HTERT RPE-1 (cell line): Measurements from ENCODE around the gene ULK3.

Experiments used
- in situ Hi-C: fragments of 300-500 bp; cut with MboI; formaldehyde crosslinking; loops from 4 replicates; pipeline ENCODE4 v1.14.3; 2020; ENCODE audit warnings: low sequenced_read_pairs

ULK3 gene

DNA sequence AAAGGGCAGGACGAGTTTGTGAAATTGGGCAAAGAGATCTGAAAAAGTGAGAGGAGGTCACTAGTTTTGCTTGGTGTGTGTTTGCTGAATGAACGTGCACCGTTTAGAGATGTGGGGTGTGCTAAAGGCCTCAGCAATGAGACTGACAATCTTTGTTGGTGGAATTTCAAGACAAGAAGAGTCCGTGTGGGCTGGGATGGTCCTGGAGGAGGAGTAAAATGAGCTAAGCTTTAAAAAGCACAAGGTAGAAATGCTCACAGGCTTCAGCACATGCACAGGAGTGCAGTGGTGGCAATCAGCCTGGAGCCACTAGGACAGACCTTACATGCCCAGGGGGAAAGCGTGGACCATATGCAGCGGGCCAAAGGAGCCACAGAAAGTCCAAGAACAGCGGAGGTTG, 18.0 kb downstream of the ULK3 start:
- in situ Hi-C loops, result no loop called here

DNA sequence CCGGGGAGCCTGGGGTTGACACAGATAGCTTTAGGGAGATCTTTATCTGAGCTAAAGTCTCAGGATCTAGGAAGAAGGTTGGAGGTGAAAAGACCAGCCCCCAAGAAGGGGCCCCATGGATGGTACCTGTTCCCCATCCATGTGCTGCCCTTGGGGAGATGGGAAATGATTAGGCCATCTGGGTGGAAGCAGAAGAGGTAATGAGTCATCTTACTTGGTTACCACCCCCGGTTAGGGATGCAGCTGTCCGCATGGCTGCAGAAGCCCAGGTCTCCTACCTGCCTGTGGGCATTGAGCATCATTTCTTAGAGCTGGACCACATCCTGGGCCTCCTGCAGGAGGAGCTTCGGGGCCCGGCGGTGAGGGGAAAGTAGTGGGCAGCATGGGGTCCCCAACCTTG, 19.6 kb downstream of the ULK3 start:
- in situ Hi-C loops, result no loop called here

DNA sequence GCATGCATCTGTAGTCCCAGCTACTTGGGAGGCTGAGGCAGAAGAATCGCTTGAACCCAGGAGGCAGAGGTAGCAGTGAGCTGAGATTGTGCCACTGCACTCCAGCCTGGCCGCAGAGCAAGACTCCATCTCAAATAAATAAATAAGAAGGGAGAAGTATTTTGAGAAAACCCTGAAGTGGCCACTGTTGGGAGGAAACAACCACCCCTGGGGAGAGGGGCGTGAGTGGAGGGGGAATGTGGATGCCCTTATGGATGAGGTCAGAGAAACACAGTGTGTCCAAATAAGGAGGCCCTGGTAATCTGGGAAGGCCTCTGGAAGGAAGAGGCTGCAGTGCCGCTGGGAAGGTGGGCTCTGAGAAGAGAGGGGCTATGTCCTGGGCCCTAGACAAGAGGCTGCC, 20.7 kb downstream of the ULK3 start:
- in situ Hi-C loops, result no loop called here

DNA sequence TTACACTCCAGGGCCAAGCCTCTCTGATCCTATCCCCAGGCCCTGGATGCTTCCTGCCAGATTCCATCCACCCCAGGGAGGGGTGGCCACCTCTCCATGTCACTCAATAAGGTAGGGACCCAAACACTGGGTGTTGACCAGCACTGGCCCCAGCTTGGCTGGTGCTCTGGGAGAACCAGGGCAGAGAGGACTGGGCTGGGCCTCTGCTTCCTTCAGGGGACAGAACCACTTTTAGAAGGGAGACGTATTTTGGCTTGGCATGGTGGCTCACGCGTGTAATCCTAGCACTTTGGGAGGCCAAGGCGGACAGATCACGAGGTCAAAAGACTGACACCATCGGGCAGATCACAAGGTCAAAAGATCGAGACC, 21.2 kb downstream of the ULK3 start:
- in situ Hi-C loops, result no loop called here

DNA sequence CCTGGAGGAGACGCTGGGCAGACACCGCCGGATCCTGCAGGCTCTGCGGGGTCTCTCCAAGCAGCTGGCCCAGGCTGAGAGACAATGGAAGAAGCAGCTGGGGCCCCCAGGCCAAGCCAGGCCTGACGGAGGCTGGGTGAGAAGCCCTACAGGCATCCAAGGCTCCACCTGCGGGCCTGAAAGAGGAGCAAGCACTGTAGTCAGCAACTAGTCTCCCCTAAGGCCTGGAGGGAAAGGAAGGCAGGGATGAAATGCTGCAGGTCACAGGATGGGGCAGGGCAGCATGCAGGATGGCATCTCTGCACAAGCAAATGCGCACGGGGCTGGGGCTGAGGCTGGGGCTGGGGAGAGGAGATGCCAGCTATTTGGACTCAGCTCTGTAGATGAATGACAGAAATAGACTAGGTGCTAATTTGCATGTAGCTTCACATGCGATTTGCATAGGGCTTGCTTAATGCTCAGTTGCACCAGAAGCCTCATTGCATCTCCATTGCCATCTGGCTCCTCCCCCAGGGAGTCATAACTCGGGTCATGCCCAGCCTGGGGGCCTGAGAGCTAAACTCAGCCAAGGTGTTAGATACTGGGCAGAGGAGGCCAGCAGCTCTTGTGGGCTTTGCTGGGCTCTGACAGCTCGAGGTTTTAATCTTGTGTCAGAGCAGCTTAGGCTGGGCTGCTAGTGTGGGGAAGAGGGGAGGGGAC, 21.7 kb downstream of the ULK3 start:
- in situ Hi-C loops, result no loop called here

DNA sequence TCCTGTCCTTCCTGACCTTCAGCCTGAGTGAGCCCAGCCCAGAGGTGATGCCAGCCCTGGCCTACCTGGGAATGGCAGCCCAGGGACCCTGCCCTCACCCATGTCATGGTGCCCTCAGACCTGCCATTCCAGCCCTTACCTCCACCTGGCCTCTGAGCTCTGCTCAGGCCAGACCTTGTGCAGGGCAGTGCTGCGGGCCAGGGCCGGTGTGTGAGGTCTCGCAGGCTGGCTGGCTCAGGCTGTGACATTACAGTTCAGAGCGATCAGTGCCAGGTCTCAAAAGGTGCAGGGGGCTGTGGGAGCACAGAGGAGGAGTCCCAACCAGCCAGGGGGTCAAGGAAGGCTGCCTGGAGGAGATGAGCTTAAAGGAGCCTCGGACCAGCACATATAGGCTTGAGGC, 22.9 kb downstream of the ULK3 start:
- in situ Hi-C loops, result no loop called here

DNA sequence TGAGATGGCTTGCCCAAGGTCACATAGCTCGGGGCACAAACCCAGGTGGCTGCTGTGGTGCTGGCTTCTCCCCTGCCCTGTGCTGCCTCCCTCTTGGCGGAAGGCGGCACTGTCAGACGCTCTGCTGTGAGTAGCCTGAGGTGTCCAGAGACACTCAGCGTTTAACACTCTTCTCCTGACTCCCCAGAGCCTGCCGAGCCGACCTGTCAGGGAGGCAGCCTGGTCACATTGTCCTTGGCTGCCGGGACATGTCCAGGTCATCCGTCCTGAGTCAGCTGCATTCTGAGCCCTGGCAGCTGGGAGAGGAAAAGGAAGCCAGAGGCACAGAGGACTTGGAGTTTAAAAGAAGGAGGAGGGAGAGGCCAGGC, 25.6 kb downstream of the ULK3 start:
- in situ Hi-C loops, result no loop called here

DNA sequence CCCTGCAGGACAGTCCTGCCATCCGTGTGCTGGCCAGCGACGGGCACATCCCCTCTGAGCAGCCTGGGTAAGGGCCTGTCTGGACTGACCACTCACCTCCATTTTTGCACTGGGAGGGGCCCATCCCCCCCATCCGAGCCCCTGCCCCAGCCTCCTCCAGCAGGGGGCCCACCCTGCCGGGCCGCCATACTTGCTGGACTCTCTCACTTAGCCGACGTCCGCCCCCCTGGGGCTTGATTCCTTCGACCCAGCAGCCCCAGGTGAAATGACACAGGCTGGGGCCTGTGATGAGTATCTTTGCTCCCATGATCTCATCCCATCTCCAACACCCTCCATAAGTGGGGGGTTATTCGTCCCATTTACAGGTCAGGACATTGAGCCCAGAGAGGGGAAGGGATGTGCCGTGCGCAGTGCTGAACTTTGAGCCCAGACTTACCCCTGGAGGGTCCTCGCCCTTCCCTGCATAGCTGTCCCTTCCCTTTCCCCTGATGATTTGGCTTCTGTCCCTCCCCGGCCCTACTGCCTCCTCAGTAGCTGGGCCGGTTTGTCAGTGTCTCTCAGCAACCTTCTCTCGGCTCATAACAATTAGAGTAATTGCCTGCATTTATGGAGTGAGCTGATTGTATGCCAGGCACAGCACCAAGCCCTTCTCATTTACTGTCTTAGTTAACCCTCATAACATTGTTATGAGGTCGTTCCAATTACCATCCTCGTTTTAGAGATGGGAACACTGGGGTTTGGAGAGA, 26.2 kb downstream of the ULK3 start:
- in situ Hi-C loops, result no loop called here

DNA sequence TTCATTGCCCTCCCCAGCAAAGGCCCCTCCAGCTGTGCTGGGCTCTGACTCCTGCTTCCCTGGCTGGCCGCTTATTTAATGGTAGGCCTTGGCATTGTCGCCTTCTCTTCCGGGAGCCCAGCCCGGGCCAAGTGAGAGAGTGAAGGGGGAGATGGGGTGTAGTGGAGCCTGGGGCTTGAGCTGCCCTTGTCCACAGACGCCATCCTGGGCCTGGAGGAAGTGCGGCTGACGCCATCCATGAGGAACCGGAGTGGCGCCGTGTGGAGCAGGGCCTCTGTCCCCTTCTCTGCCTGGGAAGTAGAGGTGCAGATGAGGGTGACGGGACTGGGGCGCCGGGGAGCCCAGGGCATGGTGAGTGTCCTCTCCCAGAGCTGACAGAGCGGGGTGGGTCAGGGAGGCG, 27.0 kb downstream of the ULK3 start:
- in situ Hi-C loops, result no loop called here

DNA sequence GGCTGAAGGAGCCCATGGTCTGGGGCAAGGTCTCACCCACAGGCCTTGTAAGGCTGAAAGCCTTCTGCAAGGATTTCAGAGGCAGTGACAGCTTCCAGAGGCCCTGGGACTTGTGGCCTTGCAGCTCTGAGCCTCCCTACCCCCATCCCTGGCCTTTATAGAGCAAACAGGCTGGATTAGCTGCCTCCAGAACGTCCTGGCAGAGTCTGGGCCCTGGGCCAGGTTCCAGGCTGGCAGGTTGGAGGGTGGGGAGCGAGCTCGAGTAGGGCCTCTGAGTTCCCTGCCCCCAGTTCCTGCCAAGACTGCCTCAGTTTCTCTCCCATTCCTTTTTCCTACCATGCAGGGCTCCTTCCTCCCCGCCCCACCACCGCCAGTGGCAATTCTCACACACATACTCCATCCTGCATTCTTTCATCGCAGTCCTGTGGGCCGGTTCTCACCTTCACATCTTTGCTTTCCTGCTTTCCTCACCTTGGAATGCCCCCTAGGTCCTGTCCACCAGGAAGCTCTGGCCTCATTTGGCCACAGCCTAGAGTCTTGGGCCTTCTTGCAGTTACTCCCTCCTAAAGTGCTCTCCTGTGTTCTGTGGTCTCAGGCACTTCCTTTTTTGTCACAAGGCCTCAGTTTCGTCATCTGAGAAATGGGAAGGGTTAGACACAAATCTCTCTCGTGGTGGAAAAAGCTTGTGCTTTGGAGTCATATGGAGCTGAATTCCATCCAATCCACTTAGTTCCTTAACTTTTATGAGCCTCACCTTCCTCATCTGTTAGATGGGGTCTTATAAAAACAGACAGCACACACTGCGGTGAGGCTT, 27.6 kb downstream of the ULK3 start:
- in situ Hi-C loops, result no loop called here

DNA sequence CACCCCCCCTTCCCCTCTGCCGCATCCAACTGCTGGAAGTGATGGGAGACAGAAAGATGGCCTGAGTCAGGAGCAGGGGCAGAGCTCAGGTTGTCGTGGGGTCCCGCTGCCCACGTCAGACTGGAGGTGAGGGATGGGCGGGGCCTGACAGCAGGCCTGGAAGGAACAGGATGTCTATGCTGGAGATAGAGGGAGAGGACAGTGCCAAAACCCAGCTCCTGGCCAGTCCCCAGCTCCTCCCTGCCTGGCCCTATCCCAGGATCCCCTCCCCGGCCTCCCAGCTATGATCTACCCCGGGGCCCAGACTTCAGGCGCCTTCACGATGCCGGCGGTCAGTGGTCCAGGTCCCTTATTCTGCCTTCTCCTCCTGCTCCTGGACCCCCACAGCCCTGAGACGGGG, 30.4 kb downstream of the ULK3 start, which contains the start of gene LMAN1L:
LMAN1L (plus strand) TSS at position 303 of the 400 bp plus-strand sequence; CDS start at position 323, 20 bp downstream.
- in situ Hi-C loops, result no loop called here

DNA sequence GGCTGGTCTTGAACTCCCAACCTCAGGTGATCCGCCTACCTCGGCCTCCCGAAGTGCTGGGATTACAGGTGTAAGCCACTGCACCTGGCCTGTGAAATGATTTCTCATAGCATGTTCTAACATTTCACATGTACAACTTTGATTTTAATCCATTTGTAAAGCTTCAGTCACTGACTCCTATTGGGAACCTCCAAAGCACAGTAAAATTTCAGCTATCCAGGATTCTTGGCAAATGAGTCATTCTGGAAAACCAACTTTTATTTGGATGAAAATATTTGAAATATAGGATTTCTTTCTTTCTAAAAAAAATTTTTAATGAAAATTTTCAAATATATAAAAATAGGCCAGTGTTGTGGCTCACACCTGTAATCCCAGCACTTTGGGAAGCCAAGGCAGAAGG, 33.0 kb downstream of the ULK3 start:
- in situ Hi-C loops, result no loop called here

DNA sequence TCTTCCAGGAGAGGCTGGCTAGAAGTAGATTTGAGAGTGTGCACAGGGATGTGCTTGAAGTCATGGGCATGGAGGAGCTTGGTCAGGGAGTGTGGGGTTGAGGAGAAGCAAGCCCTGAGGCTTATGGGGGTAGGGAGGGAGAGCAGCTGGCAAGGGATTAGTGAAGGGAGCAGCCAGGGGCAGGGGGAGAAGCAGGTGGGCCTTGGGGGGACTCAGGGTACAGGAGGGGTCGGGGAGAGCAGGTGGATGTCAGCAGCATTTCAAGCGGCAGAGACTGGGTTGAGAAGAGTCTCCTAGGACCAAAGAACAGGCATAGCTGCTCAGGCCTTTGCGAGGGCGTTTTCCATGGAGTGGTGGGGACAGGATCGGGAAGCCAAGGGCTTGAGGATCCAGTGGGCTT, 33.7 kb downstream of the ULK3 start:
- in situ Hi-C loops, result no loop called here

DNA sequence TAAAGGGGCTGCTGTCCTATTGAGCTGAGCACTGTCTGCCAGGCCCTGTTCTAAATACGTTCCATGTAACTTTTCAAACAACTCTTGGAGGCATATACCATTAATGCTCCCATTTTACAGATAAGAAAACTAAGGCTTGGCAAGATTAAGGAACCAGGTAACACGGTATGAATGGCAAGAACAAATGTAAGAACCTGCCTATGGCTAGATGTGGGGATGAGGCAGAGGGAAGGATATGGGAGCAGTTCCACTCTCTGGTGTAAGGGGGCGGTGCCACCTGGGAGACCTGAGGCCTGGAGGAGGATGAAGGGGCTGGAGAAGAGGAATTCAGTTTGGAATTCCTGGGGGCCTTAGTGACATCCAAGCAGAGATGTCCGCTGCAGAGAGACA, 34.1 kb downstream of the ULK3 start:
- in situ Hi-C loops, result no loop called here

DNA sequence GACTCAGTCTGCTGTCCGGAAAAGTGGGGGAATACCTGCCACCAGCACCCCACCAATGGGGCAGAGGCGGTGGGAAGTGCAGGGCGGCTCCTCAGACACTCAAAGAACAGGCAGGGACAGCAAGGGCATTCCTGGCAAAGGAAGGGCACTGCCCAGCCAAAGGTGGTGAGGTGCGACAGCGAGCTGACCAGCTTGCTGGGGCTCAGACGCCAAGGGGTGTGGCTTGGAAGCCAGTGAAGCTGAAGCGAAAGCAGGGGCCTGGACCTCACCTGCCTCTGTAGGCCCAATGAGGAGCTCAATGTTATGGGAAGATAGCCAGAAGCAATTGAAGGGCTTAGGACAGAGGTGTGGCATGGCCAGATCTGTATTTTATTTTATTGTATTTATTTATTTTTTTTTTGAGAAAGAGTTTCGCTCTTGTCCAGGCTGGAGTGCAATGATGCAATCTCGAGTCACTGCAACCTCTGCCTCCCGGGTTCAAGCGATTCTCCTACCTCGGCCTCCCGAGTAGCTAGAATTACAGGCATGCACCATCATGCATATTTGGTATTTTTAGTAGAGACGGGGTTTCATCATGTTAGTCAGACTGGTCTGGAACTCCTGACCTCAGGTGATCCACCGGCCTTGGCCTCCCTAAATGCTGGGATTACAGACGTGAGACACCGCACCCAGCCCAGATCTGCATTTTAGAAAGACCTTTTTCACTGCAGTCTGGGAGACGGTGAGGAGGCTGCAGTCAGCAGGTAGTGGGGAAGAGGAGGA, 34.7 kb downstream of the ULK3 start:
- in situ Hi-C loops, result no loop called here

DNA sequence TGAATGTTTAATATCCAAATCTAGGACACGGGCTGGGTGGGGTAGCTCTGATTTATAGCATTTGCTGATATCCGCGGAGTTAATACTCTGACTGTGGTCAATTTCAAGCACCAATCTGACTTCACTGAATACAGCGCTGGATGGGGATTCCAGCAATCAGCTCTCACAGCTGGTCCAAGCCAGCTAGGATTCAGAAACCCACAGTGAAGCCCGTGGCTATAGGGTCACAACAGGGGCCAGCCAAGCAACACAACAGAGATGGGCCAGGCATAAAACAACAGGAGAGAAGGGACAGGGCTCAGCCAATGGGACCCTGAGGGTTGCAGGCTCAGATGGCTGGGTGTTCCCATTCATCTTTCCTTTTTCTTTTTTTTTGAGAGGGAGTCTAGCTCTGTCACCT, 35.7 kb downstream of the ULK3 start:
- in situ Hi-C loops, result no loop called here

DNA sequence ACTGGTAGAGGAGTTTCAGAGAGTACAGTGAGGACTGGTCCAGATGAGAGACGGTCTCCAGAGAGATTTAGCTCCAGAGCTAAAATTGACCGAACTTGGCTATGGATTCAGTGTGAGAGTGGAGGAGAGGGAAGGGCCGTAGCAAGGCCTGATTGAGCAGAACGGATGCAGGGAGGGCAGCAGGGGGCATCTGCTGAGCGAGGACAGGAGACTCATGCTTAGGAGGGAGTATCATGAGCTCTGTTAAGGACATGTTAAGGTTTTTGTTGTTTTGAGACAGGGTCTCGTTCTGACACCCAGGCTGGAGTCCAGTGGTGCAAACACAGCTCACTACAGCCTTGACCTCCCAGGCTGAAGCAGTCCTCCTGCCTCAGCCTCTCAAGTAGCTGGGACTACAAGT, 38.0 kb downstream of the ULK3 start:
- in situ Hi-C loops, result no loop called here

DNA sequence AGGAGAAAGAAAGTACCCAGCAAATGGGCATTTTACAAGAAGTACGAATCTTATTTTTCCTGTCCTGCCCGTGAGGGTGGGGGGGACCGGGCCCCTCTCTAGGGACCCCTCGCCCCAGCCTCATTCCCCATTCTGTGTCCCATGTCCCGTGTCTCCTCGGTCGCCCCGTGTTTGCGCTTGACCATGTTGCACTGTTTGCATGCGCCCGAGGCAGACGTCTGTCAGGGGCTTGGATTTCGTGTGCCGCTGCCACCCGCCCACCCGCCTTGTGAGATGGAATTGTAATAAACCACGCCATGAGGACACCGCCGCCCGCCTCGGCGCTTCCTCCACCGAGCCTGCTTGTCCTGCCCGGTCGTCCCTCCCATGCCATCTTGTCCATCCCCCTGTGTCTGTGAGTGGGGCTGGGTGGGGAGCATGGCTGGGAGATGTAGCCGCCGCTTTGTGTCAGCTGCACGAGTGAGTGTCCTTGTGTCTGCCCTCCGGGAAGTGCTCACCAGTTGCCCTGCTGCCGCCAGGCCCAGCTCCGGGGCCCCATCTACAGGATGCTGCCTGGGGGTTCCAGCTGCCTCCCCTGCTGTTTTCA, 40.0 kb downstream of the ULK3 start:
- in situ Hi-C loops, result no loop called here

DNA sequence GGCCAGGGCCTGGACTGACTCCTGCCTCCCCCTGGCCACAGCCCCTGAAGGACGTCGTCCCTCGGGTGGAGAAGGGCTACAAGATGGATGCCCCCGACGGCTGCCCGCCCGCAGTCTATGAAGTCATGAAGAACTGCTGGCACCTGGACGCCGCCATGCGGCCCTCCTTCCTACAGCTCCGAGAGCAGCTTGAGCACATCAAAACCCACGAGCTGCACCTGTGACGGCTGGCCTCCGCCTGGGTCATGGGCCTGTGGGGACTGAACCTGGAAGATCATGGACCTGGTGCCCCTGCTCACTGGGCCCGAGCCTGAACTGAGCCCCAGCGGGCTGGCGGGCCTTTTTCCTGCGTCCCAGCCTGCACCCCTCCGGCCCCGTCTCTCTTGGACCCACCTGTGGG, 40.7 kb downstream of the ULK3 start:
- in situ Hi-C loops, result no loop called here

DNA sequence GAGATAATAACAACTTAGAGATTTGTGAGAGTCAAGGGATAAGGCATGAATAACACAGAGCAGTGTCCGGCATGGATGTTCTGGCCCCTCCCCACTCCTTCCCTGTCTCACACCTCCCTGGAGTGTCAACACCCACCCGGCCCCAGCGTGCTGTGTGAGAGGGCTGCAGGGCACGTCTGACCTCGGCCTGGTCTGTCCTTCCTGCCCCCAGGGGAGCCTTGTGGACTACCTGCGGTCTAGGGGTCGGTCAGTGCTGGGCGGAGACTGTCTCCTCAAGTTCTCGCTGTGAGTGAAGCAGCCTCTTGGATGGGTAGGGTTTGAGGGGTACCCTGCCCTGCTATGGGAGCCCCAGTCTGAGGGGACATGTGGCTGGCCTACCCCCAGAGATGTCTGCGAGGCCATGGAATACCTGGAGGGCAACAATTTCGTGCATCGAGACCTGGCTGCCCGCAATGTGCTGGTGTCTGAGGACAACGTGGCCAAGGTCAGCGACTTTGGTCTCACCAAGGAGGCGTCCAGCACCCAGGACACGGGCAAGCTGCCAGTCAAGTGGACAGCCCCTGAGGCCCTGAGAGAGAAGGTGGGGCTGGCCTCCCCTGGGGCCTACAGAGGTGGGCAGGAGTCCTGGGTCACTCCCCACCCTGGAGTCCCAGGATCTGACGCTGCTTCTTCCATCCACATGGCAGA, 41.5 kb downstream of the ULK3 start:
- in situ Hi-C loops, result no loop called here
